ENCODE data around the gene PTS. TPM values are rescaled to one million over a fixed set of nuclear protein-coding genes. Genes with fewer than 3 reads are reported as not detected.

The PTS gene
- 10 to 100 TPM; 20.1 to 25.7 TPM for total RNA-seq

- no peak for TF ChIP-seq CTCF (IDR thresholded peaks at IDR 0.05)
- peak; percentile 73 to 89 (median 86) for TF ChIP-seq POLR2A (IDR thresholded peaks at IDR 0.05)
- peak; percentile 97 for ATAC-seq
- peaks cover 7% of the 10 kb centered on the region for H3K4me1 ChIP-seq
- intact Hi-C loops (cut with DNase I) = no loop called here
- peak within 1 kb of the TSS; percentile 91 to 94 (median 92) for H3K27ac ChIP-seq
- 0% methylated on average over 59 of the region's 70 CpGs; no CpG with 5 or more reads in 1 of the 2 donors for WGBS, 2 donors
- H3K27me3 ChIP-seq = no peaks in the 10 kb centered on the region
- peaks cover 0 to 5% of the 10 kb centered on the region in 2 donors for H3K36me3 ChIP-seq (replicated peaks in 1 of 2; ENCODE audit: insufficient read depth in 1 of 2, low read depth in 2 of 2)
- peak within 1 kb of the TSS; percentile 51 to 82 for H3K4me3 ChIP-seq
- no peaks in the 10 kb centered on the region for H3K9me3 ChIP-seq
- DNase-seq = peak; percentile 81 to 88 (median 87)
These were observed at the start of gene PTS for GRCh38 chr11:112226062-112226830. Gene PTS, plus strand, starts transcription at chr11:112226428. Its CDS starts 16 bp downstream, at chr11:112226444.

DNA sequence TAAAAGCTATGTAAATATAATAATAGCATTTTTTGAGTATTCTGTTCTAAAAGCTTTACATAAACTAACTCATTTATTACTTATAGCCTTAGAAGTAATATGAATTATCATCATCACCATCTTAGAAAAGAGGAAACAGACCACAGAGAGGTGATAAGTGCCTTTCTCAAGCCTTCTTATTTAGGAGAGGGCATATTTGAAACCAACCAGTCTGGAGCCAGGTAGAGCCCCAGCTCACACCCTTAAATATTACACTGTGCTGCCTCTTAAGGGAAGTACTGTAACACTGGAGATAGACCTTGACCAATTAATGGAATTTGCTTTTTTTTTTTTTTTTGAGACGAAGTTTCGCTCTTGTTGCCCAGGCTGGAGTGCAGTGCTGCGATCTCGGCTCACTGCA is 48.6 kb upstream of the PTS start:
- ATAC-seq = no peak
- H3K4me3 ChIP-seq = no peak overlapping the region

DNA sequence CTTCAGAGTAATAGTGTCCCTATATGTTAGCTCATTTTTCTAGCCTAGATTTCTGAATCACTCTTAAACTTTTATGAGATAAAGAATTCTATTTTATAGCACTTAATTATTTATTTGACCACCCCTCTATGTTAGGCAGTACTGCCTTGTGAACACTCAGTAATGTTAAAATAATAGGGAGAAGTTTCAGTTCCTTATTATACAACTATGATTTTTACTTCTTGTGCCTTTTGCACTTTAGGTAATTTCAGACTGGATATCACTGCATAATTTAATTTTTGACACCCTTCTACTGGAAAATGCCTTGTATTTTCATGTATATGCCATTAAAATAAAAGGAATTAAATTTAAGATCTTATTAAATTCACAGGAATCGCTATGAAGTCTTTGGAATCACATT is 47.8 kb upstream of the PTS start:
- no peak overlapping the region for H3K4me3 ChIP-seq
- no peaks in the 10 kb centered on the region for H3K27me3 ChIP-seq
- intact Hi-C loops (cut with DNase I) = no loop called here
- TF ChIP-seq CTCF (IDR thresholded peaks at IDR 0.05) = no peak
- TF ChIP-seq POLR2A (IDR thresholded peaks at IDR 0.05) = no peak
- 85 to 94% methylated on average over 1 of the region's 1 CpG for WGBS, 2 donors
- H3K36me3 ChIP-seq (replicated peaks in 1 of 2; ENCODE audit: insufficient read depth in 1 of 2, low read depth in 2 of 2) = no peaks in the 10 kb centered on the region
- no peak for ATAC-seq
- no peaks in the 10 kb centered on the region for H3K9me3 ChIP-seq
- no peak for DNase-seq
- no peak overlapping the region for H3K27ac ChIP-seq
- H3K4me1 ChIP-seq = peaks cover 8% of the 10 kb centered on the region

More for the DNA sequence above, 48.6 kb upstream of the PTS start:
- H3K36me3 ChIP-seq (replicated peaks in 1 of 2; ENCODE audit: insufficient read depth in 1 of 2, low read depth in 2 of 2) = no peaks in the 10 kb centered on the region
- no peak for DNase-seq
- H3K27me3 ChIP-seq = no peaks in the 10 kb centered on the region
- intact Hi-C loops (cut with DNase I) = no loop called here
- no peaks in the 10 kb centered on the region for H3K9me3 ChIP-seq
- no peak overlapping the region for H3K27ac ChIP-seq
- peaks cover 8% of the 10 kb centered on the region for H3K4me1 ChIP-seq
- 81 to 82% methylated on average over 4 of the region's 4 CpGs for WGBS, 2 donors
- no peak for TF ChIP-seq POLR2A (IDR thresholded peaks at IDR 0.05)
- no peak for TF ChIP-seq CTCF (IDR thresholded peaks at IDR 0.05)

DNA sequence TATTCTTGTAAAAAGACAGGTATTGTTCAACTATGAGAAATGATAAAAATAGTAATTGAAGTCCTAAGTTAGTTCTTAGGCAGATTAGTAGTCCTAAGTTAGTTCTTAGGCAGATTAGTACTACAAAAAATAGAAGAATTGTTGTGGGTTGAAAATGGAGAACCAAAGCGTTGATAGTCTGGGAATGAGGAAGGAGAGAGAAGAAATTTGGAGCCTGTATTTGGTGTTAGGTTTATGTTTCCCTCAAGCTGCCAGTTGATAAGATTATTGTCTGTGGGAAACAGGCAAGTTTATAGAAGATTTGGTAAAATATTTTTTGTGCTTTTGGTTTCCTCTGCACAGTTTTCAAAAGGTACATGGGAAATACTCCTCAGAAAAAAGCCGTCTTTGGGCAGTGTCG is 47.3 kb upstream of the PTS start:
- peaks cover 8% of the 10 kb centered on the region for H3K4me1 ChIP-seq
- H3K27me3 ChIP-seq = no peaks in the 10 kb centered on the region
- no peak overlapping the region for H3K4me3 ChIP-seq
- 58 to 67% methylated on average over 3 of the region's 3 CpGs for WGBS, 2 donors
- DNase-seq (no peak), ATAC-seq (no peak)
- intact Hi-C loops (cut with DNase I) = no loop called here
- H3K36me3 ChIP-seq (replicated peaks in 1 of 2; ENCODE audit: insufficient read depth in 1 of 2, low read depth in 2 of 2) = no peaks in the 10 kb centered on the region
- no peaks in the 10 kb centered on the region for H3K9me3 ChIP-seq
- TF ChIP-seq CTCF (IDR thresholded peaks at IDR 0.05) (no peak), POLR2A (IDR thresholded peaks at IDR 0.05) (no peak)
- peak overlapping the region in 1 of 4 donors; percentile 45 for H3K27ac ChIP-seq

- no peaks in the 10 kb centered on the region for H3K36me3 ChIP-seq (replicated peaks in 1 of 2; ENCODE audit: insufficient read depth in 1 of 2, low read depth in 2 of 2)
- peak overlapping the region in 1 of 4 donors; percentile 45 for H3K27ac ChIP-seq
- H3K4me3 ChIP-seq = no peak overlapping the region
- DNase-seq (peak in 1 of 4 donors; percentile 36), ATAC-seq (no peak)
- peaks cover 8% of the 10 kb centered on the region for H3K4me1 ChIP-seq
- TF ChIP-seq CTCF (IDR thresholded peaks at IDR 0.05) (no peak), POLR2A (IDR thresholded peaks at IDR 0.05) (no peak)
- H3K27me3 ChIP-seq = no peaks in the 10 kb centered on the region
- intact Hi-C loops (cut with DNase I) = no loop called here
- H3K9me3 ChIP-seq = no peaks in the 10 kb centered on the region
These were observed 46.6 kb upstream of the PTS start for GRCh38 chr11:112179601-112180000.
